ENCODE data around the gene KCNN3. TPM values are rescaled to one million over a fixed set of nuclear protein-coding genes. Genes with fewer than 3 reads are reported as not detected.

The KCNN3 gene
- total and polyA plus RNA-seq, 2 of the 13 experiments (the other 11 are each of a cell fraction or from before 2014, with no cell fraction given), result not detected

- Histone ChIP-seq H3K27ac (ENCODE audit: extremely low read length, insufficient read depth, low read length) (no peak overlapping the region), H2AFZ (ENCODE audit: low read length) (no peak overlapping the region), H3K9ac (ENCODE audit: insufficient read depth, low read depth, low read length) (no peak overlapping the region), H4K20me1 (ENCODE audit: insufficient read depth, low read length) (no peaks in the 10 kb centered on the region), H3K36me3 (replicated peaks in 1 of 2; ENCODE audit: control insufficient read depth in 1 of 2, insufficient read depth in 2 of 2, low read length in 2 of 2) (no peaks in the 10 kb centered on the region), H3K27me3 (ENCODE audit: control insufficient read depth in 1 of 2, insufficient read depth in 2 of 2, low read length in 2 of 2) (peaks cover 5 to 36% of the 10 kb centered on the region in 2 experiments; a peak in 4 of 5 replicates), H3K79me2 (ENCODE audit: insufficient read depth, low read length) (no peaks in the 10 kb centered on the region), H3K4me1 (ENCODE audit: insufficient read depth, low read length) (peaks cover 3% of the 10 kb centered on the region; the same call in 1 of the 2 replicates), H3K4me2 (ENCODE audit: low read depth, low read length) (no peak overlapping the region), H3K4me3 (replicated peaks in 1 of 3; ENCODE audit: insufficient read depth in 1 of 3, low read depth in 2 of 3, low read length in 3 of 3) (no peak overlapping the region), H3K9me3 (ENCODE audit: low read length) (no peaks in the 10 kb centered on the region)
- ATAC-seq (no peak), DNase-seq (ENCODE audit: low spot score) (no peak), FAIRE-seq (no peak)
- in situ Hi-C loops (cut with HindIII; ENCODE audit: extremely low pct_ligation_motif_present, low pct_unique_long_range_greater_than_20kb), result no loop called here
- intact Hi-C loops (cut with micrococcal nuclease; ENCODE audit: unreplicated experiment), result no loop called here
- no TSS peak for BruUV-seq (replicated peaks)
- POLR2A ChIA-PET, result no interaction called here
- CTCF ChIA-PET (ENCODE audit: low intra/inter-chr PET ratio, low total read pairs), result no interaction called here
- 54% methylated on average over 10 of the region's 11 CpGs for WGBS (ENCODE audit: low lambda C conversion rate)
- no peak for TF ChIP-seq MBNL3 (CRISPR knock-in tag; conservative IDR thresholded peaks at IDR 0.05)
- no peak for TF ChIP-seq ZNF609 (CRISPR knock-in tag; IDR thresholded peaks at IDR 0.05; ENCODE audit: borderline replicate concordance)
- no peak for TF ChIP-seq FOXJ3 (CRISPR knock-in tag; IDR thresholded peaks at IDR 0.05; ENCODE audit: borderline replicate concordance)
- TF ChIP-seq ZMYM2 (CRISPR knock-in tag; IDR thresholded peaks at IDR 0.05), result no peak
- no peak for TF ChIP-seq SNAI1 (CRISPR knock-in tag; IDR thresholded peaks at IDR 0.05; ENCODE audit: borderline replicate concordance)
- no peak for TF ChIP-seq POLR2AphosphoS2 (IDR thresholded peaks at IDR 0.05; ENCODE audit: low read depth, low read length)
- TF ChIP-seq MLXIP (CRISPR knock-in tag; IDR thresholded peaks at IDR 0.05; ENCODE audit: borderline replicate concordance), result no peak
- no peak for TF ChIP-seq DBP (CRISPR knock-in tag; IDR thresholded peaks at IDR 0.05; ENCODE audit: not compliant biosample characterization)
- TF ChIP-seq ZNF101 (CRISPR knock-in tag; IDR thresholded peaks at IDR 0.05; ENCODE audit: borderline replicate concordance, low read depth), result no peak
- TF ChIP-seq E2F2 (CRISPR knock-in tag; IDR thresholded peaks at IDR 0.05; ENCODE audit: borderline replicate concordance), result no peak
- TF ChIP-seq SMYD3 (CRISPR knock-in tag; IDR thresholded peaks at IDR 0.05), result no peak
- TF ChIP-seq MXD1 (CRISPR knock-in tag; IDR thresholded peaks at IDR 0.05), result no peak
Observed at GRCh38 chr1:154857441-154858215, 12.5 kb downstream of the KCNN3 start.

Measured in HepG2 (cell line).